Mesendoderm (in vitro differentiated cells): Measurements from ENCODE around the gene NUDT16.

Experiments
- DNase-seq: peaks from one replicate; pipeline ENCODE4 v3.0.0; 2013
- H2AK5ac ChIP-seq: 2 replicates; pipeline ENCODE4 v1.6.1; 2013; ENCODE audit warnings: low read length, inconsistent platforms
- H2BK120ac ChIP-seq: 2 replicates; pipeline ENCODE4 v1.6.1; 2013; ENCODE audit warnings: low read depth, mild to moderate bottlenecking, low read length, moderate library complexity, mixed read lengths
- H2BK15ac ChIP-seq: replicated peaks from 2 replicates; pipeline ENCODE4 v1.6.1; 2013; ENCODE audit warnings: low read depth, mild to moderate bottlenecking, moderate library complexity
- H2BK5ac ChIP-seq: 2 replicates; pipeline ENCODE4 v1.6.1; 2013; ENCODE audit warnings: low read length, inconsistent platforms
- H3K18ac ChIP-seq: 2 replicates; pipeline ENCODE4 v1.6.1; 2013; ENCODE audit warnings: mild to moderate bottlenecking, low read length, mixed read lengths
- H3K23ac ChIP-seq: one replicate; pipeline ENCODE4 v1.6.1; 2013; ENCODE audit warnings: low read length
- H3K27ac ChIP-seq: 2 replicates; pipeline ENCODE4 v1.5.1; 2013; ENCODE audit warnings: low read depth, mild to moderate bottlenecking, inconsistent platforms, low read length, moderate library complexity
- H3K27me3 ChIP-seq: 2 replicates; pipeline ENCODE4 v1.6.1; 2013; ENCODE audit warnings: low read length, control low read depth, mild to moderate bottlenecking, inconsistent platforms; ENCODE audit not compliant: insufficient read depth, poor library complexity
- H3K36me3 ChIP-seq: 2 replicates; pipeline ENCODE4 v1.6.1; 2013; ENCODE audit warnings: low read length, inconsistent platforms; ENCODE audit not compliant: control insufficient read depth, insufficient read depth
- H3K4ac ChIP-seq: one replicate; pipeline ENCODE4 v1.6.1; 2013; ENCODE audit warnings: low read depth, mild to moderate bottlenecking, low read length, moderate library complexity
- H3K4me1 ChIP-seq: 2 replicates; pipeline ENCODE4 v1.6.1; 2013; ENCODE audit warnings: low read depth, low read length, inconsistent platforms; ENCODE audit not compliant: control insufficient read depth
- H3K4me2 ChIP-seq: 2 replicates; pipeline ENCODE4 v1.6.1; 2013; ENCODE audit warnings: low read length
- H3K4me3 ChIP-seq: 2 replicates; pipeline ENCODE4 v1.5.1; 2013; ENCODE audit warnings: mild to moderate bottlenecking, low read length
- H3K56ac ChIP-seq: one replicate; pipeline ENCODE4 v1.6.1; 2013; ENCODE audit warnings: low read length
- H3K79me1 ChIP-seq: 2 replicates; pipeline ENCODE4 v1.6.1; 2013; ENCODE audit warnings: low read length, inconsistent platforms
- H3K79me2 ChIP-seq: 2 replicates; pipeline ENCODE4 v1.6.1; 2013; ENCODE audit warnings: mild to moderate bottlenecking, low read length; ENCODE audit not compliant: control insufficient read depth, insufficient read depth
- H3K9ac ChIP-seq: 2 replicates; pipeline ENCODE4 v1.6.1; 2013; ENCODE audit warnings: low read length, inconsistent platforms
- H4K5ac ChIP-seq: one replicate; pipeline ENCODE4 v1.6.1; 2013; ENCODE audit warnings: low read length
- H4K8ac ChIP-seq: one replicate; pipeline ENCODE4 v1.6.1; 2013; ENCODE audit warnings: low read depth, mild to moderate bottlenecking, control low read depth, low read length, moderate library complexity
- WGBS: extraction: QIAGEN DNeasy Blood & Tissue Kit; methylation state at CpG from one replicate; pipeline ENCODE4 v1.1.7; 2013; ENCODE audit warnings: low lambda C conversion rate, missing lambda C conversion rate; ENCODE audit not compliant: insufficient coverage; ENCODE audit errors: extremely low coverage; 5-methylcytosine and 5-hydroxymethylcytosine counted together

NUDT16 gene

GRCh38 chr3:131349946-131350347 is 31.6 kb upstream of the NUDT16 start:
- no peaks in the 10 kb centered on the region for H3K4me1 ChIP-seq
- no peaks in the 10 kb centered on the region for H3K79me1 ChIP-seq
- H3K9ac ChIP-seq: no peak overlapping the region
- H3K79me2 ChIP-seq: no peaks in the 10 kb centered on the region
- WGBS: no CpG with 5 or more reads among the region's 4 CpGs
- H3K36me3 ChIP-seq: no peaks in the 10 kb centered on the region
- no peak overlapping the region for H3K4me3 ChIP-seq
- no peak overlapping the region for H4K8ac ChIP-seq
- H3K4ac ChIP-seq: no peak overlapping the region
- no peak overlapping the region for H2BK5ac ChIP-seq
- no peak overlapping the region for H2BK120ac ChIP-seq
- H4K5ac ChIP-seq: no peak overlapping the region
- H3K27me3 ChIP-seq: no peaks in the 10 kb centered on the region
- peak; percentile 44 for DNase-seq
- no peak overlapping the region for H3K18ac ChIP-seq
- H3K23ac ChIP-seq: no peak overlapping the region
- no peak overlapping the region for H3K56ac ChIP-seq
- H2AK5ac ChIP-seq: no peak overlapping the region
- H3K4me2 ChIP-seq: no peak overlapping the region
- no peak overlapping the region for H3K27ac ChIP-seq
- no peak overlapping the region for H2BK15ac ChIP-seq

DNA sequence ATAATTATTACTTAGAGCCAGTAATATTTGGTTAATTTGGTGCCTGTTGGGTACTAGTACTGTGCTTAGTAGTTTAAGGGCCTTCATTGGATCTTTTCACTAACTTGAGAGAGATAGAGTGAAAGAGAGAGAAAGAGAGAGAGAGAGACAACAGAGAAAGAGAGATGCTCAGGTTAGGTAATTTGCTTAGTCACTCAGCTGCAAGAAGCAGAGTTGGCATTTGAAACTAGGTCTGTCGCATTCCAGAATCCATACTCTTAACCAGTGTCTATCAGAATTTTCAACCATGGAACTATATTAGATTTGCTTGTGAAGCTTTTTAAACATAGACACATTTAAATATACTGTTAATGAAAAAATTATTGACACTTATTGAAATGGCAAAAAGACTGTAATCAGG is 31.1 kb upstream of the NUDT16 start:
- H3K4me1 ChIP-seq: no peaks in the 10 kb centered on the region
- WGBS: no CpG with 5 or more reads among the region's 1 CpG
- no peaks in the 10 kb centered on the region for H3K79me2 ChIP-seq
- H2BK120ac ChIP-seq: no peak overlapping the region
- no peak overlapping the region for H2BK15ac ChIP-seq
- H3K4me2 ChIP-seq: no peak overlapping the region
- H4K8ac ChIP-seq: no peak overlapping the region
- H3K9ac ChIP-seq: no peak overlapping the region
- no peaks in the 10 kb centered on the region for H3K27me3 ChIP-seq
- no peaks in the 10 kb centered on the region for H3K79me1 ChIP-seq
- no peak overlapping the region for H3K23ac ChIP-seq
- H3K4ac ChIP-seq: no peak overlapping the region
- H4K5ac ChIP-seq: no peak overlapping the region
- no peak overlapping the region for H2BK5ac ChIP-seq
- no peak overlapping the region for H3K18ac ChIP-seq
- no peak overlapping the region for H3K56ac ChIP-seq
- H3K4me3 ChIP-seq: no peak overlapping the region
- DNase-seq: no peak
- no peak overlapping the region for H3K27ac ChIP-seq
- no peaks in the 10 kb centered on the region for H3K36me3 ChIP-seq
- no peak overlapping the region for H2AK5ac ChIP-seq

DNA sequence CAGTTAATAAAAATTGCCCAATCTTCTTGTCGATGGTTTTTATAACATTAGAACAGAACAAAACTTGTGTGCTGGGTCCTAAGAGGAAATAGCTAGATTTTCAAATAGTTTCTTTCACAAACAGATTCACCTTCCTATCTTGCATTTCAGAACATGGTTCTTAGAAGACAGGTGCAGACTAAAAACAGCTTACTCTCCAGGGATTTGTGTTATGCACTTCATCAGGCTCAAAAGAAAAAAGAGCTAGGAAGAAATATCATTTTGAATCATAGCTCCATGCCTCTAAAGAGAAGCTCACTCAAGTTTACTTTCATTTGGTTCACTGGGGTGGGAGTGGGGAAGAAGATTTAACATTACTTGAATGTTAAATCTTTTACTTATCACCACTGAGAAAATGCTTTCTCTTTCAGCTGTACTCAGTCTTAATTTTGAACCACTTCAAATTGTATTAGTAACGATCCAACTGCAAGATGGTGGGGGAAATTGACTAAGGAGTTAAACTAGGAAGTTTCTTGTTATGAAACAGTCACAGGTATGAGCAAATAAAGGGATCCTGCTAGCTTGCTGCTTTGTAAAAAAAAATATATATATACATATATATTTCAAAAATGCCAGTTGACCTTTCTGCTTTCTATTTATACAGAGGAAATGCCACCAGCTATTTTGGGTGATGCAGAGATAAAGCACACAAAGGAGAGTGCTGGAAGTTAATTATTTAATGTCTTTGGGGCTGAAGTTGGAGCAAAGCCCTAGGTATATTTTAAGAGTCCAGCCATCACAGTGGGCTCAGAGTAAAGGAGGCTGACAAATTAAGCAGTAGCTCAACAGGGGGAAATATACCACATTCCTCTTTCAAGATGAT is 28.3 kb upstream of the NUDT16 start:
- Histone ChIP-seq H3K79me2 (no peaks in the 10 kb centered on the region), H3K4ac (no peak overlapping the region), H4K5ac (no peak overlapping the region), H2BK15ac (no peak overlapping the region), H3K4me1 (no peaks in the 10 kb centered on the region), H3K27ac (no peak overlapping the region), H3K4me2 (no peak overlapping the region), H4K8ac (no peak overlapping the region), H2AK5ac (no peak overlapping the region), H3K36me3 (no peaks in the 10 kb centered on the region), H2BK5ac (no peak overlapping the region), H3K4me3 (no peak overlapping the region), H3K56ac (no peak overlapping the region), H3K18ac (no peak overlapping the region), H2BK120ac (no peak overlapping the region), H3K79me1 (no peaks in the 10 kb centered on the region), H3K27me3 (no peaks in the 10 kb centered on the region), H3K23ac (no peak overlapping the region), H3K9ac (no peak overlapping the region)
- WGBS: no CpG with 5 or more reads among the region's 2 CpGs
- DNase-seq: no peak

DNA sequence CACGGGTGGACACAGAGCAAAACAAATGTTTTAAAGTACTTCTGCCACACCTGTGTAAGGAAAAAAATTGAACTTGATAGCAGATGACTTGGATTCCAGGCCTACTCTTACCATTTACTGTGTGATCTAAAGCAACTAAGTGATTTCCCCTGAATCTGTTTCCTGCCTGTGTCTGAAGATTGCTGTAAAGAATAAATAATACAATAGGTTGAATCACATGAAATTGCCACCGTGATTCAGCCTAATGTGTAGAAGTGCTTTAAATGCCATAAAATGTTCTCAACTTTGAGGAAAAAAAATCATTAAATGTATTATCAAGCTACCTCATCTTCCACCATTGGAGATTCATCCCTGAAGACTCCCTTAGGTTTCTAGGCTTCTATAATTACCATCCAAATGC is 27.6 kb upstream of the NUDT16 start:
- Histone ChIP-seq H2BK5ac (no peak overlapping the region), H3K27ac (no peak overlapping the region), H3K36me3 (no peaks in the 10 kb centered on the region), H2BK120ac (no peak overlapping the region), H3K4me2 (no peak overlapping the region), H3K9ac (no peak overlapping the region), H3K79me1 (no peaks in the 10 kb centered on the region), H3K23ac (no peak overlapping the region), H3K27me3 (no peaks in the 10 kb centered on the region), H3K79me2 (no peaks in the 10 kb centered on the region), H2AK5ac (no peak overlapping the region), H4K5ac (no peak overlapping the region), H3K4me1 (no peaks in the 10 kb centered on the region), H3K56ac (no peak overlapping the region), H3K4me3 (no peak overlapping the region), H4K8ac (no peak overlapping the region), H2BK15ac (no peak overlapping the region), H3K18ac (no peak overlapping the region), H3K4ac (no peak overlapping the region)
- WGBS: no CpG with 5 or more reads among the region's 2 CpGs
- no peak for DNase-seq

- Histone ChIP-seq H3K56ac (no peak overlapping the region), H3K23ac (no peak overlapping the region)
Measured at GRCh38 chr3:131356006-131356595, 25.5 kb upstream of the NUDT16 start.

More at GRCh38 chr3:131356006-131356595, 25.5 kb upstream of the NUDT16 start:
- Histone ChIP-seq H3K4me1 (no peaks in the 10 kb centered on the region), H3K4ac (no peak overlapping the region), H3K79me1 (no peaks in the 10 kb centered on the region), H2BK5ac (no peak overlapping the region), H2BK15ac (no peak overlapping the region), H3K27me3 (no peaks in the 10 kb centered on the region), H2BK120ac (no peak overlapping the region), H2AK5ac (no peak overlapping the region), H3K4me3 (no peak overlapping the region), H3K27ac (no peak overlapping the region), H4K5ac (no peak overlapping the region), H3K4me2 (no peak overlapping the region), H3K36me3 (no peaks in the 10 kb centered on the region), H3K18ac (no peak overlapping the region), H3K79me2 (no peaks in the 10 kb centered on the region), H3K9ac (no peak overlapping the region), H4K8ac (no peak overlapping the region)
- WGBS: no CpG with 5 or more reads among the region's 5 CpGs
- no peak for DNase-seq
